ENCODE results near the gene EIF3I. TPM values are rescaled to one million over a fixed set of nuclear protein-coding genes. Genes with fewer than 3 reads are reported as not detected.

Gene EIF3I
- total and polyA plus RNA-seq, 2 of the 8 experiments (the other 6 are each of a cell fraction or from before 2014, with no cell fraction given): 247 to 346 TPM

GRCh38 chr1:32255072-32256071, 33.2 kb downstream of the EIF3I start:
- H3K36me3 ChIP-seq (ENCODE audit: control insufficient read depth in 2 of 4, insufficient read depth in 4 of 4, low read length in 3 of 4): no peaks in the 10 kb centered on the region
- H2AFZ ChIP-seq (ENCODE audit: low read length): no peak overlapping the region
- H3K79me1 ChIP-seq (ENCODE audit: low read depth, low read length): no peaks in the 10 kb centered on the region
- no peak overlapping the region for H3K9ac ChIP-seq (replicated peaks in 1 of 4; ENCODE audit: extremely low read depth in 1 of 4, low read depth in 3 of 4, low read length in 3 of 4)
- H2BK120ac ChIP-seq (replicated peaks; ENCODE audit: low read depth, low read length): no peak overlapping the region
- H4K5ac ChIP-seq (ENCODE audit: insufficient read length, low read depth, low read length): no peak overlapping the region
- H3K27ac ChIP-seq (ENCODE audit: low read depth, low read length): no peak overlapping the region
- CTCF ChIA-PET (ENCODE audit: partially characterized antibody): interaction anchor here (0.7 to 0.9 kb wide), 2 partner anchors 9 to 73 kb away, joined by 3 read pairs; no protein-coding TSS in a partner anchor
- H2AK5ac ChIP-seq (ENCODE audit: low read depth, low read length): no peak overlapping the region
- H2BK12ac ChIP-seq (ENCODE audit: low read depth, low read length): no peak overlapping the region
- H4K8ac ChIP-seq (ENCODE audit: extremely low read depth, insufficient read depth, low read length): no peak overlapping the region
- H3K4me2 ChIP-seq (ENCODE audit: insufficient read depth in 1 of 2, low read depth in 2 of 2, low read length in 2 of 2): no peak overlapping the region
- no peaks in the 10 kb centered on the region for H3K9me3 ChIP-seq (ENCODE audit: insufficient read depth in 2 of 2, low read depth in 1 of 2, low read length in 1 of 2)
- no peak overlapping the region for H3K18ac ChIP-seq (ENCODE audit: extremely low read depth, low read length)
- no peak overlapping the region for H4K91ac ChIP-seq (replicated peaks; ENCODE audit: insufficient read length, low read length)
- H2BK15ac ChIP-seq (ENCODE audit: low read length): no peak overlapping the region
- H2BK20ac ChIP-seq (ENCODE audit: low read length): no peak overlapping the region
- no peak overlapping the region for H3K4me3 ChIP-seq (ENCODE audit: extremely low read depth in 1 of 4, insufficient read depth in 2 of 4, low read depth in 3 of 4, low read length in 4 of 4)
- H2BK5ac ChIP-seq (ENCODE audit: low read depth, low read length): no peak overlapping the region
- no peak overlapping the region for H3K4ac ChIP-seq (replicated peaks; ENCODE audit: insufficient read length, low read depth, low read length)
- H3K4me1 ChIP-seq (replicated peaks in 1 of 4; ENCODE audit: control insufficient read depth in 3 of 4, insufficient read depth in 4 of 4, low read length in 3 of 4): peaks cover 0 to 4% (median 4%) of the 10 kb centered on the region in 4 experiments; a peak in 4 of 7 replicates
- no peak for TF ChIP-seq HDAC6 (IDR thresholded peaks at IDR 0.05; ENCODE audit: low read depth, low read length)
- no peak for TF ChIP-seq SIN3A (conservative IDR thresholded peaks at IDR 0.05 in 1 of 2, IDR thresholded peaks at IDR 0.05 in 1 of 2; ENCODE audit: low read depth in 1 of 2, low read length in 2 of 2)
- TF ChIP-seq SP2 (IDR thresholded peaks at IDR 0.05; ENCODE audit: low read length): no peak
- TF ChIP-seq RAD21 (IDR thresholded peaks at IDR 0.05 in 1 of 2, conservative IDR thresholded peaks at IDR 0.05 in 1 of 2; ENCODE audit: low read depth in 2 of 2, low read length in 2 of 2): no peak
- TF ChIP-seq SIRT6 (IDR thresholded peaks at IDR 0.05; ENCODE audit: low read length): no peak
- H3K14ac ChIP-seq (ENCODE audit: insufficient read length): no peak overlapping the region
- no peak overlapping the region for H3K23ac ChIP-seq (ENCODE audit: insufficient read length)
- no peaks in the 10 kb centered on the region for H4K20me1 ChIP-seq (replicated peaks in 1 of 2; ENCODE audit: control insufficient read depth in 1 of 2, insufficient read depth in 2 of 2, low read length in 2 of 2)
- H3K27me3 ChIP-seq (replicated peaks in 1 of 4; ENCODE audit: control insufficient read depth in 3 of 4, extremely low read depth in 1 of 4, insufficient read depth in 3 of 4, low read length in 3 of 4): no peaks in the 10 kb centered on the region; a peak in 1 of 7 replicates
- DNase-seq (ENCODE audit: low read depth in 1 of 2, low spot score in 2 of 2) (no peak), FAIRE-seq (no peak)
- no peaks in the 10 kb centered on the region; the same call in 1 of the 2 replicates for H3K23me2 ChIP-seq (ENCODE audit: low read depth, low read length)
- no peaks in the 10 kb centered on the region for H3K79me2 ChIP-seq (ENCODE audit: control insufficient read depth in 1 of 2, insufficient read depth in 2 of 2, low read length in 2 of 2)
- no peak overlapping the region for H3K56ac ChIP-seq (replicated peaks; ENCODE audit: insufficient read length, low read depth, low read length)
- WGBS, 2 experiments (ENCODE audit: extremely low coverage in 1 of 2, insufficient coverage in 1 of 2, insufficient read length in 1 of 2, insufficient replicate concordance in 2 of 2, low coverage in 1 of 2, low lambda C conversion rate in 2 of 2, missing lambda C conversion rate in 1 of 2): 93% methylated on average over 10 of the region's 10 CpGs; no CpG with 5 or more reads in 1 of the 2 experiments
- POLR2A ChIA-PET (ENCODE audit: partially characterized antibody): interaction anchor here (0.6 to 1.3 kb wide), 4 partner anchors 10 to 18 kb away, joined by 3 to 4 read pairs (median 4); no protein-coding TSS in a partner anchor
